ENCODE results near the gene MED17. TPM values are rescaled to one million over a fixed set of nuclear protein-coding genes. Genes with fewer than 3 reads are reported as not detected.

MED17 gene
- total RNA-seq, 1 donor from 2014 or later = 51.4 TPM

DNA sequence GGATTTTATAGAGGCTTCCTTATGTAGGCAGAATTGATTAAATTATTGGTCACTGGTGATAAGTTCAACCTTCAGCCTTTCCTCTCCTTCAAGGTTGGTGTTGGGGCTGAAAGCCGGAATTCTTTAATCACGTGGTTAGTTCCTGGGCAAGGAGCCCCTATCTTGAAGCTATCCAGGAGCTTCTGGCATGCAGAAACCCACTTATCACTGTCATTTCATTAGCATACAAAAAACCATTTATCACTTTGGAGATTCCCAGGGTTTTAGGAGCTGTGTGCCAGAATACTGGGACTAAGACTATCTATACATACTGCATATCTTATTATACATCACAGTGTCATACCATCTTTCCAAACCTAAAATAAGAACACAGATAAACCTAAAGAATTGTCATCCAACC is 18.5 kb upstream of the MED17 start:
- H3K4me3 ChIP-seq (ENCODE audit: low read depth, low read length) = no peak overlapping the region

DNA sequence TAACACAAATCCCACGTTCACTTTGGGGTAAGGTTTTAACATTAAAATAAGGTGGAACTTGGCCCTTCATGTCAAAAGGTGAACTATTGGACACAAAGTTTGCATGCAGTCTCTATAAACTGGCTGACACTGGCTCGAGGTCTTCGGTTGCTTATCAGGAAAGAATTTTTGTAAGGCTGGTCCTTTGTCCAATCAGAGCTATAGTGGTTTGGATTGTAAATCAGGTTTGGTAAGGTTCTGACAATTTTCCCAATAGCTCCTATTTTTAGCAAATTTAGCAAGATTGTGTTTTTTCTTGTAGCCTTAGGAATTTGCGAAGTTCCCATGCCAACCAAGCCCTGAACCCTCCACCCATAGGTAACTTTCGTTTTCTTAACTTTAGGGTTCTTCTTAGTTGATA is 17.6 kb upstream of the MED17 start:
- Histone ChIP-seq H3K27me3 (ENCODE audit: control insufficient read depth, insufficient read depth, low read length) (no peaks in the 10 kb centered on the region), H3K4me3 (ENCODE audit: low read depth, low read length) (no peak overlapping the region), H3K36me3 (ENCODE audit: control insufficient read depth, insufficient read depth, low read length) (no peaks in the 10 kb centered on the region)
- DNase-seq (ENCODE audit: low read depth) = no peak
- TF ChIP-seq, protein P1, sequence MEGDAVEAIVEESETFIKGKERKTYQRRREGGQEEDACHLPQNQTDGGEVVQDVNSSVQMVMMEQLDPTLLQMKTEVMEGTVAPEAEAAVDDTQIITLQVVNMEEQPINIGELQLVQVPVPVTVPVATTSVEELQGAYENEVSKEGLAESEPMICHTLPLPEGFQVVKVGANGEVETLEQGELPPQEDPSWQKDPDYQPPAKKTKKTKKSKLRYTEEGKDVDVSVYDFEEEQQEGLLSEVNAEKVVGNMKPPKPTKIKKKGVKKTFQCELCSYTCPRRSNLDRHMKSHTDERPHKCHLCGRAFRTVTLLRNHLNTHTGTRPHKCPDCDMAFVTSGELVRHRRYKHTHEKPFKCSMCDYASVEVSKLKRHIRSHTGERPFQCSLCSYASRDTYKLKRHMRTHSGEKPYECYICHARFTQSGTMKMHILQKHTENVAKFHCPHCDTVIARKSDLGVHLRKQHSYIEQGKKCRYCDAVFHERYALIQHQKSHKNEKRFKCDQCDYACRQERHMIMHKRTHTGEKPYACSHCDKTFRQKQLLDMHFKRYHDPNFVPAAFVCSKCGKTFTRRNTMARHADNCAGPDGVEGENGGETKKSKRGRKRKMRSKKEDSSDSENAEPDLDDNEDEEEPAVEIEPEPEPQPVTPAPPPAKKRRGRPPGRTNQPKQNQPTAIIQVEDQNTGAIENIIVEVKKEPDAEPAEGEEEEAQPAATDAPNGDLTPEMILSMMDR (IDR thresholded peaks at IDR 0.05; ENCODE audit: insufficient read depth, low read length, poor library complexity, severe bottlenecking) = no peak

More for the DNA sequence above, 18.5 kb upstream of the MED17 start:
- DNase-seq (ENCODE audit: low read depth) = no peak
- TF ChIP-seq, protein P1 (IDR thresholded peaks at IDR 0.05; ENCODE audit: insufficient read depth, low read length, poor library complexity, severe bottlenecking) = no peak
- Histone ChIP-seq H3K27me3 (ENCODE audit: control insufficient read depth, insufficient read depth, low read length) (no peaks in the 10 kb centered on the region), H3K36me3 (ENCODE audit: control insufficient read depth, insufficient read depth, low read length) (no peaks in the 10 kb centered on the region)

DNA sequence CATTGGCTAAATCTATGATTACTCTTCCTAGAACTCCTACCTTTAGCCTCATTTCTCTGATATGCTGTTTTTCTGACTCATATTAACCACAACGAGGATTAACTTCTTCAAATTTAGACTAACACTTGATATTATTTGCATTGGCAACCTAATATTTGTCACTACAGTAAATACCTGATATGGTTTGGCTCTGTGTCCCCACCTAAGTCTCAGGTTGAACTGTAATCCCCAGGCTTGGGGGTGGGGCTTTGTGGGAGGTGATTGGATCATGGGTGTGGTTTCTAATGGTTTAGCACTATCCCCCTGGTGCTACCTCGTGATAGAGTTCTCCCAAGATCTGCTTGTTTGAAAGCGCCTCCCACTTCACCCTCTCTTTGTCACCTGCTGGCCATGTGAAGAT is 17.1 kb upstream of the MED17 start:
- H3K27me3 ChIP-seq (ENCODE audit: control insufficient read depth, insufficient read depth, low read length) = no peaks in the 10 kb centered on the region
- DNase-seq (ENCODE audit: low read depth) = no peak

DNA sequence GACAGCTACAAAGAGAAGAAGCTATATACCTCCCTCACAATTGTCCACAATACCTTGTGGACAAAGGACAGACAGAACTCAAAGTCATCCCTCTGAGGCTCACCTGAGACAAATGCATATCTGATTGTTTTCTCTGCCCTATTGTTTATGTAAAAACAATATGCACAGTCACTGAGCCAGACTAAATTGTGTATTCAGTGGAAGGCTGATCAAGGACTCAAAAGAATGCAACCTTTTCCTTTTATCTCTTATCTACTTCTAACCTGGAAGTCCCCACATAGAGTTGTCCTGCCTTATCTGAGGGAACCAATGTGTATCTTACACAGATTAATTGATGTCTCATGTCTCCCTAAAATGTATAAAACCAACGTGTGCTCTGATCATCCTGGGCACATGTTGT is 13.9 kb upstream of the MED17 start:
- Histone ChIP-seq H3K27me3 (ENCODE audit: control insufficient read depth, insufficient read depth, low read length) (no peaks in the 10 kb centered on the region), H3K36me3 (ENCODE audit: control insufficient read depth, insufficient read depth, low read length) (no peaks in the 10 kb centered on the region), H3K4me3 (ENCODE audit: low read depth, low read length) (no peak overlapping the region)
- no peak for DNase-seq (ENCODE audit: low read depth)
- TF ChIP-seq, protein P1 (IDR thresholded peaks at IDR 0.05; ENCODE audit: insufficient read depth, low read length, poor library complexity, severe bottlenecking) = no peak

More for the DNA sequence above, 17.1 kb upstream of the MED17 start:
- no peak overlapping the region for H3K4me3 ChIP-seq (ENCODE audit: low read depth, low read length)
- TF ChIP-seq, protein P1 (IDR thresholded peaks at IDR 0.05; ENCODE audit: insufficient read depth, low read length, poor library complexity, severe bottlenecking) = no peak
- no peaks in the 10 kb centered on the region for H3K36me3 ChIP-seq (ENCODE audit: control insufficient read depth, insufficient read depth, low read length)

DNA sequence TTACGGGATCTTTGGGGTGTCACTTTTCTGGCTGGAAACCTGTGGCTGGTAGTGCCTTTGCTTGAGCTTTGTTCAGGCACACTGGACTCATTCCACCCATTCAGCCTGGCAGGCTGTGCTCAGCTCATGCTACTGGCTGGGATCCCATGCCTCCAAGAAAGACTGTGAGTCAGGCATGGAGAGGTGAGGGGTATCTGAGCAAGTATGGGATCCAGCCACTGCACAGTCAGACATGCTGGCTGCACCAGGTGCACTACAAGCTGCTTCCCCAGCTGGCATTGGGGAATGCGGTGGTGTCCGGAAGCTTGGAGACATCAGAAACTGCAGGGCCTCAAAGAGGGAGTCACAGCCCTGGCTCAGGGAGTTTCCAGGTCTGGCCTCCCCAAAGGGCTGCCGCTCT is 12.0 kb upstream of the MED17 start:
- TF ChIP-seq, protein P1 (IDR thresholded peaks at IDR 0.05; ENCODE audit: insufficient read depth, low read length, poor library complexity, severe bottlenecking) = no peak
- Histone ChIP-seq H3K27me3 (ENCODE audit: control insufficient read depth, insufficient read depth, low read length) (no peaks in the 10 kb centered on the region), H3K36me3 (ENCODE audit: control insufficient read depth, insufficient read depth, low read length) (no peaks in the 10 kb centered on the region), H3K4me3 (ENCODE audit: low read depth, low read length) (no peak overlapping the region)
- no peak for DNase-seq (ENCODE audit: low read depth)

DNA sequence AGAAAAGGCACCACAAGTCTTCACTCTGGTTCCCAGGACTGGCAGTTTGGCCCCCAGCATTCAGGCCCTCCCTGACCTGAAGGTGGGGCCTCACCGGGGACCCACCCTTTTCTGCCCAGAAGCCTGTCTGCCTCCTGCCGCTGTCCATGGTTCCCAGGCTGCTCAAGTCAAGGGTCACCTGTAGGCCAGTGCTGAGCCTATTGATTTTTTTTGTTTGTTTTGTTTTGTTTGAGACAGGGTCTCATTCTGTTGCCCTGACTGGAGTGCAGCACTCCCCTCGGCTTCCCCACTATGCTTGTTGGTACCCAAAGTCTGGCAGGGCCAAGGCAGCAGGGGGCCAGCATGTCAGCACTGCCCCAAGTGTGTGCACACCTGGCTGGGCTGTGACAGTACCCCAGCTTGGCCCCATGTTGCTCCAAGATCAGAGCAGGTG is 11.0 kb upstream of the MED17 start:
- no peaks in the 10 kb centered on the region for H3K36me3 ChIP-seq (ENCODE audit: control insufficient read depth, insufficient read depth, low read length)
- H3K27me3 ChIP-seq (ENCODE audit: control insufficient read depth, insufficient read depth, low read length) = no peaks in the 10 kb centered on the region
- TF ChIP-seq, protein P1 (IDR thresholded peaks at IDR 0.05; ENCODE audit: insufficient read depth, low read length, poor library complexity, severe bottlenecking) = no peak
- H3K4me3 ChIP-seq (ENCODE audit: low read depth, low read length) = no peak overlapping the region
- DNase-seq (ENCODE audit: low read depth) = no peak

All from kidney epithelial cell (primary cell).